ENCODE data around the gene SLCO4A1.

- TF ChIP-seq POLR2A (IDR thresholded peaks at IDR 0.05): no peak
- TF ChIP-seq CTCF (IDR thresholded peaks at IDR 0.05): no peak
These were observed 58.1 kb downstream of the SLCO4A1 start for GRCh38 chr20:62700261-62700930.

Measured in adrenal gland (tissue), 5 donors.